ENCODE results near the gene RAC3. TPM values are rescaled to one million over a fixed set of nuclear protein-coding genes. Genes with fewer than 3 reads are reported as not detected.

The RAC3 gene
- total RNA-seq, 4 donors from 2014 or later = 2.6 to 11.1 (median 5.0) TPM

DNA sequence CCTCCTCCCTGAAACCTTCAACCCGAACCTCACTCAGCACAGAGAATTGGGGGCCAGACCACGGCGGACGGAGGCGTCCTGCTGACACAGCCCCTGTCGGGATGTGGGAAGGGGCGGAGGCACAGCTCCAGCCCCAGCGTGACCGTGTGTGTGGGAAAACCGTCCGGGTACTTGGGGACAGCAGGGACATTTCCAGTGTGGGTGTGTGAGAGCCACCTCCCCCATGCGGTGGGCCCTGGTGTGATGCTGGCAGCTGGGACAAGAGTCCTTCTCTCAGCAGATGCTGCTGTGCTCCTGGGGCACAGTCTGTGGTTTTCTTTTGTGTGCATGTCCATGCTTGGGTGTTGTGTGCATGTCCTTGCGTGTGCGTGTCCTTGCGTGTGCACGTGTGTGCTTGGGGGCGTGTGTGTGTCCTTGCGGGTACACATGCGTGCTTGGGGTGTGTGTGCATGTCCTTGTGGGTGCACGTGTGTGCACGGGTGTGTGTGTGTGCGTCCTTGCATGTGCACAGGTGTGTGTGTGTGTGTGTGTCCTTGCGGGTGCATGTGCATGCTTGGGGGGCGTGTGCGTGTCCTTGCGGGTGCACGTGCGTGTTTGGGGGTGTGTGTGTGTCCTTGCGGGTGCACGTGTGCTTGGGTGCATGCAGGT, 25.7 kb upstream of the RAC3 start:
- WGBS, 2 donors (ENCODE audit: low coverage in 1 of 2) = 85% methylated on average over 27 of the region's 30 CpGs; no CpG with 5 or more reads in 1 of the 2 donors

DNA sequence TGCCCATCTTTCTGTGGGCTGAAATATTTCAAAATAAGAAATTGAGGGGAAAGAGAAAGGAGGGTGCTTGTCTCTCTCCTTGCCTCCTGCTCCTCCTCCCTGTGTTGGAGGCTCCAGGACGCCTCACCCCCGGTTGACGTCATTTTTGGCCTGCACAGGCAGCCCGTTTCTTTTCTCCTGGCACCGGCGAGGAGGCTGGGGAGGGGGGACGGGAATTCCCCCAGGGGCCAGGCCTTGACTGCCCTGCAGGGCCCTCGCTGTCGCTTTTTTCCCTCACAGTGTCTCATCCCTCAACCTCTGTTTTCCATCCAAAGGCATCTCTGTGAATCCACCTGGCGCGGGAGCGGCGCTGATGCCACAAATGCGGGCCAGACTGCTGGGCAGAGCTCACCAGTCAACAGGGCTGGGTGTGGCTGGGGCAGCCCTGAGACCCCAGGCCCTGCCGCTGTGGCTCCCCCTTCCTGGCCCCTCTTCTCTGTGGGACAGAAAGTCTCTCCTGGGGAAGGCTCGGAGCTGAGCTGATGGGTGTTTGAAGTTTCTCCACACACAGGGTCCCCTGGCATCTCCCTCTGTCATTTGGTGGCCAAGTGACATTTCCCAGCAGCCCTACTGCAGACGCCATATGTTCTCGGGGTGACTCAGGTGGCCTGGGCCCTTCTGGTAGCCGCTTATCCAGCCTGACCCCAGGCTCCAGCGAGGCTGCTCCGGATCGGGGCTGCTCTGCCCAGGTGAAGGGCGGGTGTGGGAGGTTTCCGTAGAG, 24.8 kb upstream of the RAC3 start:
- no peaks in the 10 kb centered on the region for H3K27me3 ChIP-seq
- WGBS, 2 donors (ENCODE audit: low coverage in 1 of 2) = 40 to 79% methylated on average over 1 to 24 of the region's 24 CpGs
- in situ Hi-C loops (cut with MboI; ENCODE audit: low pct_ligation_motif_present in 1 of 4, low pct_unique_long_range_greater_than_20kb in 1 of 4, low sequenced_read_pairs in 3 of 4) (no loop called here), intact Hi-C loops (cut with DNase I; ENCODE audit: low total_unique reads) (no loop called here)
- no peaks in the 10 kb centered on the region for H3K36me3 ChIP-seq
- H3K4me1 ChIP-seq = peaks cover 0 to 13% (median 5%) of the 10 kb centered on the region in 4 donors
- H3K4me3 ChIP-seq = no peak overlapping the region
- DNase-seq = no peak
- no peak overlapping the region for H3K27ac ChIP-seq
- TF ChIP-seq, protein P1, sequence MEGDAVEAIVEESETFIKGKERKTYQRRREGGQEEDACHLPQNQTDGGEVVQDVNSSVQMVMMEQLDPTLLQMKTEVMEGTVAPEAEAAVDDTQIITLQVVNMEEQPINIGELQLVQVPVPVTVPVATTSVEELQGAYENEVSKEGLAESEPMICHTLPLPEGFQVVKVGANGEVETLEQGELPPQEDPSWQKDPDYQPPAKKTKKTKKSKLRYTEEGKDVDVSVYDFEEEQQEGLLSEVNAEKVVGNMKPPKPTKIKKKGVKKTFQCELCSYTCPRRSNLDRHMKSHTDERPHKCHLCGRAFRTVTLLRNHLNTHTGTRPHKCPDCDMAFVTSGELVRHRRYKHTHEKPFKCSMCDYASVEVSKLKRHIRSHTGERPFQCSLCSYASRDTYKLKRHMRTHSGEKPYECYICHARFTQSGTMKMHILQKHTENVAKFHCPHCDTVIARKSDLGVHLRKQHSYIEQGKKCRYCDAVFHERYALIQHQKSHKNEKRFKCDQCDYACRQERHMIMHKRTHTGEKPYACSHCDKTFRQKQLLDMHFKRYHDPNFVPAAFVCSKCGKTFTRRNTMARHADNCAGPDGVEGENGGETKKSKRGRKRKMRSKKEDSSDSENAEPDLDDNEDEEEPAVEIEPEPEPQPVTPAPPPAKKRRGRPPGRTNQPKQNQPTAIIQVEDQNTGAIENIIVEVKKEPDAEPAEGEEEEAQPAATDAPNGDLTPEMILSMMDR (IDR thresholded peaks at IDR 0.05) = no peak
- TF ChIP-seq EP300 (IDR thresholded peaks at IDR 0.05; ENCODE audit: low read depth) = no peak
- no peak for TF ChIP-seq POLR2AphosphoS5 (IDR thresholded peaks at IDR 0.05)
- TF ChIP-seq POLR2A (IDR thresholded peaks at IDR 0.05) = no peak
- no peaks in the 10 kb centered on the region for H3K9me3 ChIP-seq

More for the DNA sequence above, 25.7 kb upstream of the RAC3 start:
- in situ Hi-C loops (cut with MboI; ENCODE audit: low pct_ligation_motif_present in 1 of 4, low pct_unique_long_range_greater_than_20kb in 1 of 4, low sequenced_read_pairs in 3 of 4) (no loop called here), intact Hi-C loops (cut with DNase I; ENCODE audit: low total_unique reads) (no loop called here)
- no peak for DNase-seq
- Histone ChIP-seq H3K27me3 (no peaks in the 10 kb centered on the region), H3K4me3 (no peak overlapping the region), H3K27ac (no peak overlapping the region), H3K36me3 (no peaks in the 10 kb centered on the region), H3K9me3 (no peaks in the 10 kb centered on the region), H3K4me1 (peaks cover under 1 to 14% (median 6%) of the 10 kb centered on the region in 4 donors)
- TF ChIP-seq, protein P1 (IDR thresholded peaks at IDR 0.05) = no peak
- no peak for TF ChIP-seq POLR2A (IDR thresholded peaks at IDR 0.05)

DNA sequence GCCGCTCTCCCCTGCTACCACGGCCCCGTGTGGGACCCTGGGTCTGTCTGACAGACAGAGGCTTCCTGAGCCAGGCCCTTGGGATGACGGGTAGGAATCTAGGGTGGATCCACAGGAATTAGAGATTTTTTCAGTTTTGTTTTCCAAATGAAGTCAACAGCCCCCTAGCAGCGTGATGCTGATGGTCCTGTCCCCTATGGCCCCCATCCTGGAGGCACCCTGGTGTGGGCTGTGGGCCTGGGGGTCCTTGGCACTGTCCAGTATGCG, 24.3 kb upstream of the RAC3 start:
- DNase-seq = no peak
- Histone ChIP-seq H3K27ac (no peak overlapping the region), H3K4me1 (peaks cover 0 to 13% (median 5%) of the 10 kb centered on the region in 4 donors), H3K9me3 (no peaks in the 10 kb centered on the region), H3K36me3 (no peaks in the 10 kb centered on the region), H3K27me3 (no peaks in the 10 kb centered on the region), H3K4me3 (no peak overlapping the region)
- intact Hi-C loops (cut with DNase I; ENCODE audit: low total_unique reads) (no loop called here), in situ Hi-C loops (cut with MboI; ENCODE audit: low pct_ligation_motif_present in 1 of 4, low pct_unique_long_range_greater_than_20kb in 1 of 4, low sequenced_read_pairs in 3 of 4) (no loop called here)
- 90% methylated on average over 6 of the region's 6 CpGs; no CpG with 5 or more reads in 1 of the 2 donors for WGBS, 2 donors (ENCODE audit: low coverage in 1 of 2)
- TF ChIP-seq POLR2A (IDR thresholded peaks at IDR 0.05) (no peak), EP300 (IDR thresholded peaks at IDR 0.05; ENCODE audit: low read depth) (no peak), POLR2AphosphoS5 (IDR thresholded peaks at IDR 0.05) (no peak)
- TF ChIP-seq, protein P1 (IDR thresholded peaks at IDR 0.05) = no peak

DNA sequence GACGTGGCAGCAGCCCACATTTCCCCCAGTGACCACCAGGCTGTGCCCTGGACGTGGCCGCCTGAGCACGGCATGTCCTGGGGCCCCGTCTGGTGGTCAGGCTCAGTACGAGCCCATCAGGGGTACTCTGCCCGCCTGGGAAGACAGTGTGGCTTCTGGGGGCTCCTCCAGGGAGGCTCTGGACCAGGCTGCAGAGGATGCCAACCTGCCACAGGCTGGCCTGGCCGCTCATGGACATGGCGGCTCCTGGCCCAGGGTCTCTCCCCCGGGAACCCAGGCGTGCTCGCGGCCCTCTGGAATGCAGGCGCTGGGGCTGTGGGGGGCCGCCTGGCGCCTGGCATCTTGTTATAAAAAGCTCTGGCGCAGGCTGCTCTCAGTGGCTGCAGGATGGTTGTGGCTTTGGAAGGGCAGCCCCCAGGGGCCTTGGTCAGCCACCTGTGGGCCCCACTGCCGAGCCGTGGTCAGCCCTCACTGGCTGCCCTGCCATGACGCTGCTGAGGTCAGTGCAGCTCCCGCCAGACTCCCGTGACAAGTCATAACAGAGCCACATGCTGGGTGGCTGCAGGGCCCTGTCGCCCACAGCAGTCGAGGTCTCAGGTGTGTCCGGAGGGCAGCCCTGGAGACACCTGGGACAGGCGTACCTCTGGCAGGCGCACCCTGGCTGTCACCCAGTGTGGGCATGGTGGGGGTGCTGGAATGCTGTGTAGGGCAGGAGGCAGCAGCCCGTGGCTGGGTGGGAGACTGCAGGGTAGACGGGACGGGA, 23.8 kb upstream of the RAC3 start:
- TF ChIP-seq, protein P1 (IDR thresholded peaks at IDR 0.05) = no peak
- TF ChIP-seq POLR2A (IDR thresholded peaks at IDR 0.05) (no peak), POLR2AphosphoS5 (IDR thresholded peaks at IDR 0.05) (no peak), EP300 (IDR thresholded peaks at IDR 0.05; ENCODE audit: low read depth) (no peak)
- in situ Hi-C loops (cut with MboI; ENCODE audit: low pct_ligation_motif_present in 1 of 4, low pct_unique_long_range_greater_than_20kb in 1 of 4, low sequenced_read_pairs in 3 of 4) (no loop called here), intact Hi-C loops (cut with DNase I; ENCODE audit: low total_unique reads) (no loop called here)
- Histone ChIP-seq H3K4me1 (peaks cover 0 to 13% (median 5%) of the 10 kb centered on the region in 4 donors), H3K9me3 (no peaks in the 10 kb centered on the region), H3K27me3 (no peaks in the 10 kb centered on the region), H3K36me3 (no peaks in the 10 kb centered on the region), H3K27ac (no peak overlapping the region), H3K4me3 (no peak overlapping the region)
- no peak for DNase-seq
- WGBS, 2 donors (ENCODE audit: low coverage in 1 of 2) = 85% methylated on average over 26 of the region's 30 CpGs; no CpG with 5 or more reads in 1 of the 2 donors

Data from transverse colon (tissue), 4 donors.